ENCODE results near the gene HCST. TPM values are rescaled to one million over a fixed set of nuclear protein-coding genes. Genes with fewer than 3 reads are reported as not detected.
"Not testable (repeated sequence)": the region's sequence is repeated elsewhere in the genome, so short reads cannot be mapped to it uniquely, and the experiment has no call there.

The HCST gene
- total RNA-seq, 1 experiment from 2014 or later, result 0.88 TPM

DNA sequence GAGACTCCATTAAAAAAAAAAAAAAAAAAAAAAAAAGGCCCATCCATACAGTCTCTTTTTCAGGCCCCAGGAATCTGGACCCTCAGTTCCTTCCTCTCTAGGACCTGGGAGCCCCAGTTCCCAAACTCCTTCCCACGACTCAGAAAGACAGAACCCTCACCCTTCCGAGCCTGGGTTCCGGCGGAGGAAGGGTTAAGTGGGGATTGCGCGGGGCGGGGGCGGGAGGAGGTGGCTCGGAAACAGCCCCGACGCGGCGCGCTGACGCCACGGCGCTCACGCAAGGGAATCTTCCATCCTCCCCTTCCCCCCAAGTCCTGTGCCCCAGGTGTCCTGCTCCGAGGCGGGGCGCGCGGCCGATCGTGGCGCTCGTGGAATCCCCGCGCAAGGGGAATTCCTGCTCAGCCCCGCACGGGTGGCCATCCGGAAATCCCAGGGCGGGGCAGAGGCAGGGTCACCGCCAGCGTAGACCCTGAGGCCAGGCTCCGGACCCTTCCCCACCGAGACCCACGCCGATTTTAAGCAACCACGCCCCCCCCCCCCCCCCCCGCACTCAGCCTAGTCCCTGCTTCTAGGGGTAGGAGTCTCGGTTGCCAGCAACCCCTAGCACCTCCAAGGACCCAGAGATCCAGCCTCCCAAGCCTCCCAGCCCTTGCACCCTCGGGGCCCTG is 2.6 kb upstream of the HCST start:
- DNase-seq (ENCODE audit: low read depth), result peak; percentile 91
- in situ Hi-C loops (cut with HindIII; ENCODE audit: low pct_unique_long_range_greater_than_20kb, low sequenced_read_pairs), result no loop called here

DNA sequence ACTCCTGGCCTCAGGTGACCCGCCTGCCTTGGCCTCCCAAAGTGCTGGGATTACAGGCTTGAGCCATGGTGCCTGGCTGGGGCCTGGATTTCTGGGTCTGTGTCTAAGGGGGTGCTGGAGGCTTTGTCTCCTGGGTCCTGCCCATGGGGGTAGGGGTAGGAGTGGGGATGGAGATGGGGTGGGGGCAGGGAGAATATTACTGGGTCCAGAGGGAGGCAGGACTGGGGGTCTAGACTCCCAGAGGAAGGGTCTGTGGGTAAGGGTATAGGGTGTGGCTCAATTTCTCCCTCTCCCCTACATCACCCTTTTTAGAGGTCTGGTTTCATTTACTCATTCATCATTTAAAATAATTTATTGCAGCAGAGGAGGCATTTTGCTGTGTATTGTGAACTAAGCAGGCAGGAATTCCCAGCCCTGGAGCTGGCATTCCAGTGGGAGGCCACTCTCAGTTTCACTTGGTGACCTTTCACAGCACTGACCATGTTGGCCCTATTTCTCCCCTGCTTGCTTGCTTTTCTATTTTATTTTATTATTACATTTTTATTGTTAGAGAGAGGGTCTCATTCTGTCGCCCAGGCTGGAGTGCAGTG is 1.2 kb upstream of the HCST start:
- DNase-seq (ENCODE audit: low read depth), result peak; percentile 47
- in situ Hi-C loops (cut with HindIII; ENCODE audit: low pct_unique_long_range_greater_than_20kb, low sequenced_read_pairs), result no loop called here

DNA sequence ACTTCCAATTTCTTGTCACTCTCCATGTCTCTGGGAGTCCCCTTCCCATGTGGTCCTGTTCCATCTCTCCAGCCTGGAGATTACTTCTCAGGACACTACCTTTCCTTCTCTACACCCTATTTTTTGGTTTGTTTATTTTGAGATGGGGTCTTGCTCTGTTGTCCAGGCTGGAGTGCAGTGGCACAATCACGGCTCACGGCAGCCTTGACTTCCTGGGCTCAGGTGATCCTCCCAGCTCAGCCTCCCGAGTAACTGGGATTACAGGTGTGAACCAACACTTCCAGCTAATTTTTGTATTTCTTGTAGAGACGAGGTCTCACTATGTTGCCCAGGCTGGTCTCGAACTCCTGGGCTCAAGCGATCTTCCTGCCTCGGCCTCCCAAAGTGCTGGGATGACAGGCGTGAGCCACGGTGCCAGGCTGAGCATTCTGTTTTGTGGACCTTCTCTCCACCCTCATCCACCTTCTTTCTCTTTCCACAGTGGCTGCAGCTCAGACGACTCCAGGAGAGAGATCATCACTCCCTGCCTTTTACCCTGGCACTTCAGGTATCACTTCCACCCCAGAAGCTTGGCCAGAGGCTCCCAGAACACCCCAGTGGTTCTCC is 644 bp downstream of the HCST start:
- no peak for DNase-seq (ENCODE audit: low read depth)
- in situ Hi-C loops (cut with HindIII; ENCODE audit: low pct_unique_long_range_greater_than_20kb, low sequenced_read_pairs), result no loop called here

DNA sequence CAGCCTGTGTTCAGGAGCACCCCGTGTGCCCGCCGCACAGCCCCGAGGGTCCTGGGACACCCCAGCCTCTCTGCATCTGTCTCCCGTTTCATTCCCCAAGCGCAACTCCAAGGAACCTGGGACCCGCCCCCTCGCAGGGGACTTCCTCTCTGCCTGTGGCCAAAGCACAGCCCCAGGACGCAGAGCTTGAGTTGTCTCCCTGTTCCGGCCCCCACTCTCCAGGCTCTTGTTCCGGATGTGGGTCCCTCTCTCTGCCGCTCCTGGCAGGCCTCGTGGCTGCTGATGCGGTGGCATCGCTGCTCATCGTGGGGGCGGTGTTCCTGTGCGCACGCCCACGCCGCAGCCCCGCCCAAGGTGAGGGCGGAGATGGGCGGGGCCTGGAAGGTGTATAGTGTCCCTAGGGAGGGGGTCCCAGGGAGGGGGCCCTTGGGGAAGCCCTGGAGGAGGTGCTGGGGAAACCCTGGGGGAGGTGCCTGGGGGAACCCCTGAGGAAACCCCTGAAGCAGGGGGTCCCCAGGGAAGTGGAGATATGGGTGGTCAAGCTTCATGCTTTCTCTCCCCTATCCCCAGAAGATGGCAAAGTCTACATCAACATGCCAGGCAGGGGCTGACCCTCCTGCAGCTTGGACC is 1.3 kb downstream of the HCST start:
- peak; percentile 90 for DNase-seq (ENCODE audit: low read depth)

DNA sequence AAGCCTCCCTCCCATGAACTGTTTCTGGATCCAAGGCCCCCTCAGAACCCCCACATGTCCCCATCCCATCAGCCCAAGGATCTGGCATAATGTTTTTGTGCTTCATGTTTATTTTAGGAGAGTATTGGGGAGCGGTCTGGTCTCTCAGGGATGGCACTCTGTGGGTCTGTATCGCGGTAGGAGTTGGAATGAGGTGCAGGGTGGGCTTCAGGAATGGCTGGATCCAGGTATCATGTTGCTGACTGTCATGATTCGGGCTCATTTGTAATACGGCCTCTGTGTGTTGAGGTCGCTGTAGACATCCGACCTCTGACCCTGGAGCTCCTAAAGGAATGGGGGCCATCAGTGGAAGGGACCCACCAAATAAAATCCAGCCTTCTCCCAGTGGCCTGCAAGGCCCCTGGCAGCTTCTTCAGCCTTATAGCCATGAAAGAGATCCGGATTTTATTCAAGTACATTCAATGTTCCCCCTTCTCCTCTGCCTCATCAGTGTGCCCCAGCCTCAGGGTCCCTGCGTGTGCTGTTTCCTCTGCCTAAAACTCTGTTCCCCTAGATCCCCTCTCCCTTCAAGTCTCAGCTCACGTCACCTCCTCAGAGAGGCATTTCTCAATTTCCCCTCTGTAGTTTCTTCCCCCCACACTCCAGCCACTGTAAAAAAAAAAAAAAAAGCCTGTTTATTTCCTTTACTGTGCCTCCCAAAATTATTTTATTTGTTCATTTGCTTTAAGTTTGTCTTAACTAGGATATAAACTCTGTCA is 2.2 kb downstream of the HCST start:
- in situ Hi-C loops (cut with HindIII; ENCODE audit: low pct_unique_long_range_greater_than_20kb, low sequenced_read_pairs), result no loop called here
- DNase-seq (ENCODE audit: low read depth), result no peak

More for the DNA sequence above, 1.3 kb downstream of the HCST start:
- in situ Hi-C loops (cut with HindIII; ENCODE audit: low pct_unique_long_range_greater_than_20kb, low sequenced_read_pairs), result no loop called here

DNA sequence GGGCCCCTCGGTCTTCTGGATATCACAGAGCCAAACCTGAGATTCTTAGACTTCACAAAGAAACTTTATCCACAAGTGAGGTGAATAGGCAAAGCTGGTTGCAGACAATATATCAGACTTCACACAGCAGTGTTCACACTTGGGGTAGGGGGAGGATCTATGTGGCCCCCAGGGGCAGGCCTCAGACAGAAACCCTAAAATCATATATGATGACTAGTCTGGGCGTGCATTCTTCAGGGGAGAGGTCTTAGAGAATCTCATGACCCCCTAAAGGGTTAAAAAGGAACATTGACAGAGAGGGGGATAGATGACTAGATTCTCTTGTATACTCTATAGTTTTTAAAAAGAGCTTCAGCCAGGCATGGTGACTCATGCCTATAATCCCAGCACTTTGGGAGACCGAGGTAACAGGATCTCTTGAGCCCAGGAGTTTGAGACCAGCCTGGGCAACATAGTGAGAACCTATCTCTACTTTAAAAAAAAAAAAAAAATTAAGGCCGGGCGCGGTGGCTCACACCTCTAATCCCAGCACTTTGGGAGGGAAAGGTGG is 2.9 kb downstream of the HCST start:
- DNase-seq (ENCODE audit: low read depth), result no peak
- in situ Hi-C loops (cut with HindIII; ENCODE audit: low pct_unique_long_range_greater_than_20kb, low sequenced_read_pairs), result no loop called here

DNA sequence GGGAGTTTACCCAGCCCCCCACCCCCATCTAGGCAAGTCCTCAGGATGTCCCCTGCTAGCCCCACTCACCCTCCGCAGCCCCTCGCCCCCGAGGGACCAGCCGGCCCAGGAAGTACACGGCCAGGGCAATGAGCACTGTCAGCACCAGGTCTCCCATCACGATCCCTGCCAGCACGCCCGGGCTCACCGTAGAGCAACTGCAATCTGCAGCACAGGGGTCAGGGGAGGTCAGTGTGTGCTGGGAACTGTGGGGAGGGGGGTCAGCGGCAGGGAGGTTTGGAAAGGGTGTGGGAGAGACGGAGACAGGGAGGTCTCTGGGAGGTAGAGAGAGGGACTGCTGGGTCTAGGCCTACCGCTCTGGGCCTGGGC is 5.0 kb downstream of the HCST start:
- in situ Hi-C loops (cut with HindIII; ENCODE audit: low pct_unique_long_range_greater_than_20kb, low sequenced_read_pairs), result no loop called here

DNA sequence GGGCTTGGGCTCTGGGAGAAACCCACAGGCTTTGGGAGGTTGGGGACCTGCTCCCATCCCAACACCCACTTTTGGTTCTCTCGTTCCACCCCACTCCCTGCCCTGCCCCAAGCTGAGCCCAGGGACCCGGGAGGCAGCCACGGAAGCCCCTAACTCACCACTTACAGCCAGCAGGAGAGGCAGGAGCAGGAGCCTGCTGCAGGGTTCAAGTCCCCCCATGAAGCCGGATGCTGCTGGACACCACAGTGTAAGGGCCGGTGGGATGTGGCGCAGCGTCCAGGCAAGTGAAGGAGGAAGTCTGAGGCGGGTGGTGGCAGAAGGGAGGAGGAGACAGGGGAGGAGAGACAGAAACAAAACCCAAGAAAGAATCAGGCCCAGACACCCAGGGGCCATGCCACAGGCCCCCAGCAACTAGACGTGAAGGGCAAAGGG is 5.7 kb downstream of the HCST start, which contains the start of gene TYROBP:
Gene TYROBP, minus strand, starts transcription at position 286 of the 432 bp plus-strand sequence. Its CDS starts 67 bp downstream, at position 219.
- in situ Hi-C loops (cut with HindIII; ENCODE audit: low pct_unique_long_range_greater_than_20kb, low sequenced_read_pairs), result no loop called here
- no peak for DNase-seq (ENCODE audit: low read depth)

More for the DNA sequence above, 5.0 kb downstream of the HCST start:
- DNase-seq (ENCODE audit: low read depth), result no peak

DNA sequence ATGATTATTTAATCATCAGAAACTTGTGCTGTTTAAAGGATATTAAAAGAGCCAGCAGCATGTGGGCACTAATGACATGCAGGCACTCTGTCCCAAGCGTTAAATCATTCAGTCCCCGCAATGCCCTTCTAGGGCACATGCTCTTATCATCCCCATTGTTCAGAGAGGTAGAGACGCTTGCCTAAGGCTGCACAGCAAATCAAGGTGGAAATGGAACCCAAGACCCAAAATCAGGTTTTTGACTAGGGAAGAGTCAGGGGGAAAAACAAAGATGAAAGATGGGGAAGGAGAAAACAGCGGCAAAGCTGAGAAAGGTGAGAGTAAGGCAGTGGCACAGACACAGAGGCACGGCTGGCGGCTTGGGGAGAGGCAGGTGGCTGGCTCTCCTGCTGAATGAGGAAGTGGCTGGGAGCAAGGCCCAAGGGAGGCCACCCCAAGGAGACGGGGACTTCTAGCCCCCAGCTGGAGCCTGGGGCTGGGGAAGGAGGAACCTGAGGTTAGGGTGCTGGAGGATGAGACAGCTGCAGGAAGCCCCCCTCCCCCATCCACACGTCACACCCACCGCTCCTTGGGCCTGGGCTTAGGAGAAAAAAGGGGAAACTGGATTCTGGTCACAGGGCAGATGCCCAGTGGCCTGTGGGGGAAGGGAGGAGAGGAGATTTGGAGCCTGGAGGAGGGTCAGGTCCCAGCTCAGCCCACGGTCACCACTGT is 6.8 kb downstream of the HCST start:
- DNase-seq (ENCODE audit: low read depth), result no peak
- in situ Hi-C loops (cut with HindIII; ENCODE audit: low pct_unique_long_range_greater_than_20kb, low sequenced_read_pairs), result no loop called here

DNA sequence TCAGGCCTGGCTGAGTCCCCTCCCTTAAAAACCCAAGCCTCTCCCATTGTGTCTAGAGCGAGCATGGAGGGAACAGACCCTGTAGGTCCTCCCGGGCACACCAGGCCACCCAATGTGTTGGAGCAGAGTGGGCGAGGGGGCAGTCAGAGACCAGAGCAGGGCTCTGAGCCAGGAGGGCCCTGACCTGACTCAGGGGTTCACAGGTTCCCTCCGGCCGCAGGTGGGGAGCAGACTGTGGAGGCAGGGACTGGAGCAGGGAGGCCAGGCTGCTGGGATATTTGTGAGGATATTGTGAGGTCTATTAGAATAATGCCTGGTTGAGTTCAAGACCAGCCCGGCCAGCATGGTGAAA is 7.3 kb downstream of the HCST start:
- in situ Hi-C loops (cut with HindIII; ENCODE audit: low pct_unique_long_range_greater_than_20kb, low sequenced_read_pairs), result no loop called here
- no peak for DNase-seq (ENCODE audit: low read depth)

DNA sequence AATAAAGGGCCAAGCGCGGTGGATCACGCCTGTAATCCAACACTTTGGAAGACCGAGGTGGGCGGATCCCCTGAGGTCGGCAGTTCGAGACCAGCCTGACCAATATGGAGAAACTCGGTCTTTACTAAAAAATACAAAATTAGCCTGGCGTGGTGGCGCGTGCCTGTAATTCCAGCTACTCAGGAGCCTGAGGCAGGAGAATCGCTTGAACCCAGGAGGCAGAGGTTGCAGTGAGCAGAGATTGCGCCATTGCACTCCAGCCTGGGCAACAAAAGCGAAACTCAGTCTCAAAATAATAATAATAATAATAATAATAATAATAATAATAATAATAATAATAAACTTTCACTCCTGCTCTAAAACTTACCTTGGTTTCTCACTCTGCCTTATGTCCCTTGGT is 8.0 kb downstream of the HCST start:
- in situ Hi-C loops (cut with HindIII; ENCODE audit: low pct_unique_long_range_greater_than_20kb, low sequenced_read_pairs); DNase-seq (ENCODE audit: low read depth): not testable (repeated sequence)

DNA sequence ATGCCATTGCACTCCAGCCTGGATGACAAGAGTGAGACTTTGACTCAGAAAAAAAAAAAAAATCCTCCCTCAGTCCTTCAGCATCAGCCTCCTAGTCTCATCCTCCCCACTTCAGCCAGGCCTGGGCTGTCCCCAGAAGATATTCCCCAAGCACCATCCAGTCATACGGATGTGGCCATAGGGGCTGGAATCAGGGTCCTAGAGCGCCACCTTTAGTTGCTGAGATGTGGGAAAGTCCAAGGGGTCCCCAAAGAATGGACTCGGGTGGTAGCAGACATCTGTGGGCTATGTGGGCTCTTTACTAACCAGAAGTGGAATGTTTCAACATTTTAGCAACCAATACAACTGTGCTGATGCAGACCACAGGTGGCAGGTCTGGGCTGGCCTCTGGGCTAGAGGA is 8.8 kb downstream of the HCST start:
- DNase-seq (ENCODE audit: low read depth), result no peak
- in situ Hi-C loops (cut with HindIII; ENCODE audit: low pct_unique_long_range_greater_than_20kb, low sequenced_read_pairs), result no loop called here

DNA sequence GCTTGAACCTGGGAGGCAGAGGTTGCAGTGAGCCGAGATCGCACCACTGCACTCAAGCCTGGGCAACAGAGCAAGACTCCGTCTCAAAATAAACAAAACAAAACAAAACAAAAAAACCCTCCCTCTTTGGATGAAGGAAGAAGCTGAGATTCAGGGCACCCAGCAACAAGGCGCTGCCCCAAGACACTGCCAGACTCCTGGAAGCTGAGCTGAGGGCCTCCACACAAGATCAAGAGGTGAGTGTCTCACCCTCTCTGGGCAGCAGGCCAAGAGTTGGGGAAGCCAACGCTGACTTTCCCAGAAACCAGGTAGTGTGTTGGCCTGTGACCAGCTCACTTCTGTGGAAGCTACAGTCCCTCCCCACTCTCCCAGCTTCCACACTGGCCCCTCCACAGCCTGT is 9.5 kb downstream of the HCST start:
- in situ Hi-C loops (cut with HindIII; ENCODE audit: low pct_unique_long_range_greater_than_20kb, low sequenced_read_pairs), result no loop called here

DNA sequence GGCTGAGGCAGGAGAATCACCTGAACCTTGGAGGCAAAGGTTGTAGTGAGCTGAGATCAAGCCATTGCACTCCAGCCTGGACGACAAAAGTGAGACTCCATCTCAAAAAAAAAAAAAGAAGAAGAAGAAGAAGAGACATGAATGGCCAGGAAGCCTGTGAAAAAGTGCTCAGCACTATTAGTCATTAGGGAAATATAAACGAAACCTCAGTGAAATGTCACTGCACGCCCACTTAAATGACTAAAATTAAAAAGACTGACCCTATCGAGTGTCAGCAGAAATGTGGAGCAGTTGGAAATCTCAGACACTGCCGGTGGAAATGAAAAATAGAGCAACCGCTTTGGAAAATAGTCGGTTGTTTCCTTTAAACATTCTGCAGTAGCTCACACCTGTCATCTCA is 11.3 kb downstream of the HCST start:
- DNase-seq (ENCODE audit: low read depth), result peak; percentile 27

More for the DNA sequence above, 9.5 kb downstream of the HCST start:
- peak; percentile 73 for DNase-seq (ENCODE audit: low read depth)

DNA sequence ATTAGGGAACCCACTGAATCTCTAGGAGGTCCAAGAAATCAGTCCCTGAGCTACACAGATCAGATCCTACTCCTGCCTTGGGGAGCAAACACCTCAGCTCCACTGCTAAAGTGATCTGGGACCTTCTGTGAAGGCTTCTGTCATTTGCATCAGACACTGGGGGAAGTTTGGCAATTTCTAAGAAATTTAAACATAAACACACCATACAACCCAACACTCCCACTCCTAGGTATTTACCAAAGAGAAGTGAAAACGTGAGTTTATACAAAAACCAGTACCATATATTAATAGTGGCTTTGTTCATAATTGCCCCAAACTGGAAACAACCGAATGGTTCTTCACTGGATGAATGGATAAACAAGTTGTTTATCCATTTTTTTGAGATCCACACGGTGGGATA is 13.1 kb downstream of the HCST start:
- in situ Hi-C loops (cut with HindIII; ENCODE audit: low pct_unique_long_range_greater_than_20kb, low sequenced_read_pairs), result no loop called here
- DNase-seq (ENCODE audit: low read depth), result no peak

More for the DNA sequence above, 11.3 kb downstream of the HCST start:
- in situ Hi-C loops (cut with HindIII; ENCODE audit: low pct_unique_long_range_greater_than_20kb, low sequenced_read_pairs), result no loop called here

DNA sequence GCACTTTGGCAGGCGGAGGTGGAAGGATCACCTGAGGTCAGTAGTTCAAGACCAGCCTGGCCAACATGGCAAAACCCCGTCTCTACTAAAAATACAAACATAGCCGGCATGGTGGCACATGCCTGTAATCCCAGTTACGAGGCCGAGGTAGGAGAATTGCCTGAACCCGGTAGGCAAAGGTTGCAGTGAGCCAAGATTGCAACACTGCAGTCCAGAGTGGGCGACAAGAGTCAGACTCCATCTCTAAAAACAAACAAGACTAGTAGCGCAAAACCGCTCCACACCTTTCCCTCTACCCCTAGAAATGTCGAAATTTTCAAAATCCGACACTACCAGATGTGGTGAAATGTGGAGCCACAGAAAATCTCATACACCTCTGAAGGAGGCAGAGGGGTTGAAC is 17.0 kb downstream of the HCST start:
- in situ Hi-C loops (cut with HindIII; ENCODE audit: low pct_unique_long_range_greater_than_20kb, low sequenced_read_pairs), result no loop called here
- no peak for DNase-seq (ENCODE audit: low read depth)

DNA sequence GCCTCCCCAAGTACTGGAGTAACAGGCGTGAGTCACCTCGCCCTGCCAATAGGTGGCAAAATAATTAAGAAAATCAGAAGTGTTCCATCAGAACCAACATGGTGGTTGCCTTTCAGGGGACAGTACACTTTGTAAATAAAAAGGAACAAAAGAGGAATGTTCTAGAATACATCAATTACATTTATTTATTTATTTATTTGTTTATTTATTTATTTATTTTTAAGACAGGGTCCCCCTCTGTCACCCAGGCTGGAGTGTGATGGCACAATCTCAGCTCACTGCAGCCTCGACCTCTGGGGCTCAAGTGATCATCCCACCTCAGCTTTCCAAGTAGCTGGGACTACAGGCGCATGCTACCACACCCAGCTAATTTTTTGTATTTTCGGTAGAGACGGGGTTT is 18.7 kb downstream of the HCST start:
- no peak for DNase-seq (ENCODE audit: low read depth)
- in situ Hi-C loops (cut with HindIII; ENCODE audit: low pct_unique_long_range_greater_than_20kb, low sequenced_read_pairs), result no loop called here

DNA sequence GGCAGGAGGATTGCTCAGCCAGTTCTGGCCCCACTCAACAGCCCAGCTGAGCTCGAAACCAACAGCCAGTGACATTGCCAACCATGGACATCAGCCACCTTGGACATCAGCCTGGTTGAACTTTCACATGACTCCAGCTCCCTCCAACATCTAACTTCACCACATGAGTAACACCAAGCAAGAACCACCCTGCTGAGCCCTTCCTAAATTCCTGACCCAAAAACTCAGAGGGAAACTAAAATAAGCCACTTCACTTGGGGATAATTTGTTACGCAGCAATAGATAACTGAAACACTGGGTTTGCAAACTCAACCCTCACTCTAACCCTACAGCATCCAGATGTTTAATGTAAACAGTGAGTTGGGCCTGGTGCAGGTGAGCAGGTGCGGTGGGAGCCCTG is 23.2 kb downstream of the HCST start:
- DNase-seq (ENCODE audit: low read depth), result no peak
- in situ Hi-C loops (cut with HindIII; ENCODE audit: low pct_unique_long_range_greater_than_20kb, low sequenced_read_pairs), result no loop called here
